B cell (primary cell): ENCODE results near the gene H3-3A.

Source experiments
- CTCF ChIP-seq: fragments of 200-600 bp; IDR thresholded peaks from one replicate; pipeline ENCODE4 v1.8.0; 2022; ENCODE audit warnings: antibody characterized with exemption, mild to moderate bottlenecking
- EZH2 ChIP-seq: IDR thresholded peaks from 2 replicates; pipeline ENCODE4 v1.6.1; 2012; ENCODE audit warnings: borderline replicate concordance, low read depth, mild to moderate bottlenecking, moderate library complexity, low read length; ENCODE audit not compliant: insufficient read depth, poor library complexity, severe bottlenecking

GRCh38 chr1:226034482-226034881 lies 28.0 kb upstream of the H3-3A start:
- TF ChIP-seq CTCF: no peak
- TF ChIP-seq EZH2: no peak
